ENCODE results near the gene SYNJ2. TPM values are rescaled to one million over a fixed set of nuclear protein-coding genes. Genes with fewer than 3 reads are reported as not detected.

The SYNJ2 gene
- total and polyA plus RNA-seq, 2 donors (not counting 3 experiments of a cell fraction or from before 2014, with no cell fraction given): 35.1 to 78.2 TPM

DNA sequence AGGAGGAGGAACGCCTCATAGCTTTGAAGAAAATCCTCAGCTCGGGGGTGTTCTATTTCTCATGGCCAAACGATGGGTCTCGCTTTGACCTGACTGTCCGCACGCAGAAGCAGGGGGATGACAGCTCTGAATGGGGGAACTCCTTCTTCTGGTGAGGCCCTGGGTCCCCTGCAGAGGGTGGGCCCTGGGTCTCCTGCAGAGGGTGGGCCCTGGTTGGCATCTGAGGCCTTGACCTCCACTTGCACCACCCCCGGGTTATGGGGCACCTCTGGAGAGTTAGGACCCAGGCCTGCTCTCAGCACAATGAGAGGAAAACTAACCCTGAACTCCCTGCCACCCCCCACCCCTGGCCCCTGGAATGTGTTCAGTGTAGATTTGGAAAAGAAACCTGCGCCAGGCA lies 47.2 kb downstream of the SYNJ2 start:
- intact Hi-C loops (cut with micrococcal nuclease): no loop called here

GRCh38 chr6:158029668-158030230 lies 48.1 kb downstream of the SYNJ2 start:
- no peak overlapping the region for H3K4me3 ChIP-seq (replicated peaks in 1 of 3; ENCODE audit: insufficient read depth in 1 of 3, low read depth in 1 of 3, low read length in 3 of 3)
- TF ChIP-seq MYC (IDR thresholded peaks at IDR 0.05; ENCODE audit: low read depth, low read length) (no peak), GATA2 (IDR thresholded peaks at IDR 0.05; ENCODE audit: insufficient read depth, insufficient read length, low read depth, low read length) (no peak), POLR2AphosphoS5 (IDR thresholded peaks at IDR 0.05; ENCODE audit: insufficient read depth, low read depth, low read length) (no peak), FOS (IDR thresholded peaks at IDR 0.05; ENCODE audit: borderline replicate concordance, insufficient read depth, low read length) (no peak), POLR2A (IDR thresholded peaks at IDR 0.05; ENCODE audit: low read depth, low read length) (no peak), EZH2 (IDR thresholded peaks at IDR 0.05; ENCODE audit: borderline replicate concordance, low read depth, low read length, severe bottlenecking) (no peak), JUN (IDR thresholded peaks at IDR 0.05; ENCODE audit: borderline replicate concordance, insufficient read depth, insufficient read length, low read depth) (no peak)
- TF ChIP-seq, protein P1, sequence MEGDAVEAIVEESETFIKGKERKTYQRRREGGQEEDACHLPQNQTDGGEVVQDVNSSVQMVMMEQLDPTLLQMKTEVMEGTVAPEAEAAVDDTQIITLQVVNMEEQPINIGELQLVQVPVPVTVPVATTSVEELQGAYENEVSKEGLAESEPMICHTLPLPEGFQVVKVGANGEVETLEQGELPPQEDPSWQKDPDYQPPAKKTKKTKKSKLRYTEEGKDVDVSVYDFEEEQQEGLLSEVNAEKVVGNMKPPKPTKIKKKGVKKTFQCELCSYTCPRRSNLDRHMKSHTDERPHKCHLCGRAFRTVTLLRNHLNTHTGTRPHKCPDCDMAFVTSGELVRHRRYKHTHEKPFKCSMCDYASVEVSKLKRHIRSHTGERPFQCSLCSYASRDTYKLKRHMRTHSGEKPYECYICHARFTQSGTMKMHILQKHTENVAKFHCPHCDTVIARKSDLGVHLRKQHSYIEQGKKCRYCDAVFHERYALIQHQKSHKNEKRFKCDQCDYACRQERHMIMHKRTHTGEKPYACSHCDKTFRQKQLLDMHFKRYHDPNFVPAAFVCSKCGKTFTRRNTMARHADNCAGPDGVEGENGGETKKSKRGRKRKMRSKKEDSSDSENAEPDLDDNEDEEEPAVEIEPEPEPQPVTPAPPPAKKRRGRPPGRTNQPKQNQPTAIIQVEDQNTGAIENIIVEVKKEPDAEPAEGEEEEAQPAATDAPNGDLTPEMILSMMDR (IDR thresholded peaks at IDR 0.05; ENCODE audit: extremely low read depth in 1 of 2, insufficient read depth in 1 of 2, low read depth in 1 of 2, low read length in 2 of 2): no peak
- TF ChIP-seq, protein P2, sequence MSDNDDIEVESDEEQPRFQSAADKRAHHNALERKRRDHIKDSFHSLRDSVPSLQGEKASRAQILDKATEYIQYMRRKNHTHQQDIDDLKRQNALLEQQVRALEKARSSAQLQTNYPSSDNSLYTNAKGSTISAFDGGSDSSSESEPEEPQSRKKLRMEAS (IDR thresholded peaks at IDR 0.05; ENCODE audit: insufficient read depth, insufficient read length): no peak
- H2AFZ ChIP-seq (ENCODE audit: low read depth, low read length): no peak overlapping the region
- no peak overlapping the region for H3K4me2 ChIP-seq (ENCODE audit: insufficient read depth, low read length)
- no peak overlapping the region for H3K9ac ChIP-seq (replicated peaks; ENCODE audit: extremely low read depth, insufficient read depth, low read length)
- ChIA-PET POLR2A (no interaction called here), CTCF (interaction anchor here (1.9 to 2.9 kb wide), 5 partner anchors 10 to 46 kb away, joined by 6 to 17 read pairs (median 8); no protein-coding TSS in a partner anchor)
- no peaks in the 10 kb centered on the region for H3K27me3 ChIP-seq (ENCODE audit: control insufficient read depth in 2 of 2, insufficient read depth in 2 of 2, low read length in 2 of 2)
- peaks cover 39% of the 10 kb centered on the region for H3K4me1 ChIP-seq (ENCODE audit: control insufficient read depth, extremely low read depth, insufficient read depth, low read length)
- no TSS peak for BruUV-seq (replicated peaks)
- H4K20me1 ChIP-seq (replicated peaks; ENCODE audit: control insufficient read depth, extremely low read depth, insufficient read depth, low read length): no peaks in the 10 kb centered on the region
- H3K9me3 ChIP-seq (replicated peaks; ENCODE audit: control insufficient read depth, insufficient read depth, low read length): no peaks in the 10 kb centered on the region
- FAIRE-seq (no peak), DNase-seq (ENCODE audit: low read depth, low spot score) (no peak)
- intact Hi-C loops (cut with micrococcal nuclease) (no loop called here), dilution Hi-C loops (cut with MboI; ENCODE audit: extremely low pct_ligation_motif_present, low sequenced_read_pairs) (no loop called here)
- H3K79me2 ChIP-seq (ENCODE audit: control insufficient read depth, insufficient read depth, low read length): peaks cover 42% of the 10 kb centered on the region
- H3K27ac ChIP-seq (ENCODE audit: insufficient read depth, low read depth, low read length): no peak overlapping the region
- peaks cover 8 to 14% of the 10 kb centered on the region in 2 experiments for H3K36me3 ChIP-seq (ENCODE audit: control insufficient read depth in 2 of 2, extremely low read depth in 1 of 2, insufficient read depth in 2 of 2, low read length in 2 of 2)
- H3K9me1 ChIP-seq (replicated peaks; ENCODE audit: control insufficient read depth, extremely low read depth, insufficient read depth, low read length): no peaks in the 10 kb centered on the region

More for the DNA sequence above, 47.2 kb downstream of the SYNJ2 start:
- no peaks in the 10 kb centered on the region for H3K9me1 ChIP-seq (replicated peaks; ENCODE audit: control insufficient read depth, extremely low read depth, insufficient read depth, low read length)
- dilution Hi-C loops (cut with MboI; ENCODE audit: extremely low pct_ligation_motif_present, low sequenced_read_pairs): no loop called here
- no peak overlapping the region for H3K4me2 ChIP-seq (ENCODE audit: insufficient read depth, low read length)
- peaks cover 8 to 12% of the 10 kb centered on the region in 2 experiments for H3K36me3 ChIP-seq (ENCODE audit: control insufficient read depth in 2 of 2, extremely low read depth in 1 of 2, insufficient read depth in 2 of 2, low read length in 2 of 2)
- H3K4me3 ChIP-seq (replicated peaks in 1 of 3; ENCODE audit: insufficient read depth in 1 of 3, low read depth in 1 of 3, low read length in 3 of 3): no peak overlapping the region
- no peaks in the 10 kb centered on the region for H3K9me3 ChIP-seq (replicated peaks; ENCODE audit: control insufficient read depth, insufficient read depth, low read length)
- H4K20me1 ChIP-seq (replicated peaks; ENCODE audit: control insufficient read depth, extremely low read depth, insufficient read depth, low read length): no peaks in the 10 kb centered on the region
- H3K27ac ChIP-seq (ENCODE audit: insufficient read depth, low read depth, low read length): no peak overlapping the region
- H3K27me3 ChIP-seq (ENCODE audit: control insufficient read depth in 2 of 2, insufficient read depth in 2 of 2, low read length in 2 of 2): no peaks in the 10 kb centered on the region
- H3K9ac ChIP-seq (replicated peaks; ENCODE audit: extremely low read depth, insufficient read depth, low read length): no peak overlapping the region
- no peak overlapping the region for H2AFZ ChIP-seq (ENCODE audit: low read depth, low read length)
- TF ChIP-seq MYC (IDR thresholded peaks at IDR 0.05; ENCODE audit: low read depth, low read length): no peak
- TF ChIP-seq, protein P2 (IDR thresholded peaks at IDR 0.05; ENCODE audit: insufficient read depth, insufficient read length): no peak
- no peak for FAIRE-seq
- ChIA-PET POLR2A (no interaction called here), CTCF (interaction anchor here (3.9 kb wide), 1 partner anchor 11 kb away, joined by 45 read pairs; no protein-coding TSS in a partner anchor)
- H3K4me1 ChIP-seq (ENCODE audit: control insufficient read depth, extremely low read depth, insufficient read depth, low read length): peaks cover 39% of the 10 kb centered on the region
- no TSS peak for BruUV-seq (replicated peaks)
- no peak for DNase-seq (ENCODE audit: low read depth, low spot score)
- peaks cover 44% of the 10 kb centered on the region for H3K79me2 ChIP-seq (ENCODE audit: control insufficient read depth, insufficient read depth, low read length)
